ENCODE results near the gene SLC16A5. TPM values are rescaled to one million over a fixed set of nuclear protein-coding genes. Genes with fewer than 3 reads are reported as not detected.

The SLC16A5 gene
- total and polyA plus RNA-seq, 2 donors from 2014 or later = 28.4 to 184 TPM

DNA sequence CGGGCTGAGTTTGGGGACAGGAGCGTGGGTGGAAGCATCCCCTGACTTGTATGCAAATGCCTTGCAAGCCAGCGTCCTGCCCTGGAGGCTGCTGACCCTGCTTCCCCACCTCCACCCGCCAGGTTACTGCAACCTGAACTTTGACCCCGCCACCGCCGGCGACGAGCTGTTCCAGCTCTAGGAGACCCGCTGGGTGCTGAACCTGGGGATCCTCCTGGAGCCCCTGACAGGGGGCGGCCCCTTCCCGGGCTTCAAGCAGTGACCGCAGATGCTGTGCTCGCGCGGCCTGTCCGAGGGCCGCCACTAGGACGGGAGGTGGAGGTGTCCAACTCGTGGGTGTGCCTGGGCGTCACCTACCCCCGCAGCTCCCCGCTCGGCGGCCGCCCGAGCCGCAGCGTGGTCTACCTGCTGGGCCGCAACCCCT, 10.7 kb upstream of the SLC16A5 start:
- intact Hi-C loops (cut with DNase I) = no loop called here
- H3K36me3 ChIP-seq (ENCODE audit: control insufficient read depth in 2 of 3, insufficient read depth in 3 of 3, low read length in 3 of 3) = no peaks in the 10 kb centered on the region
- no peaks in the 10 kb centered on the region for H3K9me3 ChIP-seq (ENCODE audit: control insufficient read depth in 2 of 3, insufficient read depth in 1 of 3, low read length in 3 of 3)
- H3K27me3 ChIP-seq (ENCODE audit: control insufficient read depth, insufficient read depth, low read length) = no peaks in the 10 kb centered on the region
- H3K4me1 ChIP-seq (ENCODE audit: control insufficient read depth in 2 of 3, insufficient read depth in 2 of 3, low read depth in 1 of 3, low read length in 3 of 3) = peaks cover 0 to 39% (median 20%) of the 10 kb centered on the region in 3 donors
- H3K4me3 ChIP-seq (ENCODE audit: low read length in 3 of 3) = peak overlapping the region in 2 of 3 donors; percentile 40 to 43
- no peak for FAIRE-seq
- peak in 2 of 5 donors; percentile 77 to 79 for DNase-seq
- TF ChIP-seq, protein P1, sequence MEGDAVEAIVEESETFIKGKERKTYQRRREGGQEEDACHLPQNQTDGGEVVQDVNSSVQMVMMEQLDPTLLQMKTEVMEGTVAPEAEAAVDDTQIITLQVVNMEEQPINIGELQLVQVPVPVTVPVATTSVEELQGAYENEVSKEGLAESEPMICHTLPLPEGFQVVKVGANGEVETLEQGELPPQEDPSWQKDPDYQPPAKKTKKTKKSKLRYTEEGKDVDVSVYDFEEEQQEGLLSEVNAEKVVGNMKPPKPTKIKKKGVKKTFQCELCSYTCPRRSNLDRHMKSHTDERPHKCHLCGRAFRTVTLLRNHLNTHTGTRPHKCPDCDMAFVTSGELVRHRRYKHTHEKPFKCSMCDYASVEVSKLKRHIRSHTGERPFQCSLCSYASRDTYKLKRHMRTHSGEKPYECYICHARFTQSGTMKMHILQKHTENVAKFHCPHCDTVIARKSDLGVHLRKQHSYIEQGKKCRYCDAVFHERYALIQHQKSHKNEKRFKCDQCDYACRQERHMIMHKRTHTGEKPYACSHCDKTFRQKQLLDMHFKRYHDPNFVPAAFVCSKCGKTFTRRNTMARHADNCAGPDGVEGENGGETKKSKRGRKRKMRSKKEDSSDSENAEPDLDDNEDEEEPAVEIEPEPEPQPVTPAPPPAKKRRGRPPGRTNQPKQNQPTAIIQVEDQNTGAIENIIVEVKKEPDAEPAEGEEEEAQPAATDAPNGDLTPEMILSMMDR (IDR thresholded peaks at IDR 0.05; ENCODE audit: borderline replicate concordance, extremely low read depth, insufficient read depth) = no peak
- H3K27ac ChIP-seq (ENCODE audit: low read depth in 2 of 2, low read length in 2 of 2) = peak overlapping the region; percentile 84 to 95
- H3K9ac ChIP-seq (ENCODE audit: low read length in 3 of 3) = peak overlapping the region in 1 of 3 donors; percentile 81

DNA sequence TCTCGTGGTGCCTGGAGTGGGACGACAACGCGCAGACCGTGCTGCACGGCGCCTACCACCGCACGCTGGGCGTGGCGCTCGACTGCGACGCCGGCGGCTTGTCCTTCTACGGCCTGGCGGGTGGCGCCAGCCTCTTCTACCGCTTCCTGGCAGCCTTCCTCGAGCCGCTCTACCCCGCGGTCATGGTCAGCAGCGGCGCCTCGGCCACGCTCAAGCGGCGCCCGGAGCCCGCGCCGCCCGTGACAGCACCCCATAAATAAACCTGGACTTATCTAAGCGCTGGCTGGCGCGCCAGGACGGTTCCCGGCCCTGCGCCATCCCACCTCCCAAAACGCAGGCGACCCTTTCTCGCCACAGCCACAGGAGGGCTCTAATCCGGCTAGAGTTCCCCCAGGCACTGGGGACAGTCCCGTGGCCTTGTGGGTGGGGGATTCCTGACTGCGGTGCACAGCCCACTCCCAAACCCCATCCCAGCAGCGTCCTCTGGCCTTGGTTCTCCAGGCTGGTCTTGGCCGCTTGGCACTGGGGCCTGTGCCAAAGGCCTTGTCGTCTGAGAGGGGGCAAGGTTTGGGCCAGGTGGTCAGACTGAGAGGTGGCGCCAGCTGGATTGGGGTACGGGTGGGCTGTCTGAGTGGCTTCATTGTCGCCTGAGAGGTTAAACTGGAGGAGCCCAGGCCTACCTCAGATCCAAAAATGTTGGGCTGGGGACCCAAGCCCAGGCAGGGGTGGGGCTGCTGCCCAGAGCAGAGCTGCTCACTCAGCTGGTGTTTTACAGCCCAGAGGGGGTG, 10.1 kb upstream of the SLC16A5 start:
- H3K27ac ChIP-seq (ENCODE audit: low read depth in 2 of 2, low read length in 2 of 2) = peak overlapping the region; percentile 84 to 95
- H3K4me1 ChIP-seq (ENCODE audit: control insufficient read depth in 2 of 3, insufficient read depth in 2 of 3, low read depth in 1 of 3, low read length in 3 of 3) = peaks cover 0 to 41% (median 20%) of the 10 kb centered on the region in 3 donors
- H3K27me3 ChIP-seq (ENCODE audit: control insufficient read depth, insufficient read depth, low read length) = no peaks in the 10 kb centered on the region
- H3K36me3 ChIP-seq (ENCODE audit: control insufficient read depth in 2 of 3, insufficient read depth in 3 of 3, low read length in 3 of 3) = no peaks in the 10 kb centered on the region
- peak overlapping the region in 1 of 3 donors; percentile 81 for H3K9ac ChIP-seq (ENCODE audit: low read length in 3 of 3)
- DNase-seq = peak; percentile 66 to 92 (median 72)
- FAIRE-seq = no peak
- intact Hi-C loops (cut with DNase I) = no loop called here
- peak overlapping the region in 2 of 3 donors; percentile 40 to 43 for H3K4me3 ChIP-seq (ENCODE audit: low read length in 3 of 3)
- no peaks in the 10 kb centered on the region for H3K9me3 ChIP-seq (ENCODE audit: control insufficient read depth in 2 of 3, insufficient read depth in 1 of 3, low read length in 3 of 3)
- TF ChIP-seq, protein P1 (IDR thresholded peaks at IDR 0.05; ENCODE audit: borderline replicate concordance, extremely low read depth, insufficient read depth) = peak; percentile 12

DNA sequence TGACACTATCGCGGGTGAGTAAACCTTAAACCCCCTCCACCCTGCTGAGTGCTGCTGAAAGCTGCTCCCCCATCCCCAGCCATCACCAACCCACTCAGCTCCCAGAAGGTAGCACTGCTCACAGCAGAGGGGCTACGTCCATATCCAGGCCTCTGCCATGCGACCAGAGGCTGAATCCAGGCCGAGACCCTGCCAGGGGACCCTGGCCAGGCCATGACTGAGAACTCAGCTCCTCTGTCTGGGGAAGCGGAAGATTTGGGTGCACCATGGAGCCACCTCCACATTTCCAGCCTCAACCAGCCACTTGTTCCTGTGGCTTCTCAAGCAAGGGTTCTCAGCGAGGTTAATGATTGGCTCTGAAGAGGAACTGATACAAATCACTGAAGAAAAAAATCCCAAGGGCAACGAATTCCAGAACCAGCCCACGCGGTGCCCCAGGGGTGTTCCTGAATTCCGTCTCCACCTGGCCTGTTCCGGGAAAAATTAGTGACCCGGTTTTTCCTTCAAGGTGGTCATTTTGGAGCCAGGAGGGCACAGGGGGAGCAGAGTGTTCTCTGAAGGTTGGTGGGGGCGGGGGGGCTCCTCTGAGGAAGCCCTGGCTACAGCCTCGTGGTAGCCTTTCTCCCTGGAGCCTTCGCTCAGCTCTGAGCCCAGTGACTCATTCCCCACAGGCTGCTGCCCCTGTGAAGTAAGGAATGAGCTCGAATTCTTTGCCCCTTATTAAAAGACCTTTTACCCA, 9.3 kb upstream of the SLC16A5 start:
- Histone ChIP-seq H3K4me3 (ENCODE audit: low read length in 3 of 3) (peak overlapping the region in 1 of 3 donors; percentile 43), H3K4me1 (ENCODE audit: control insufficient read depth in 2 of 3, insufficient read depth in 2 of 3, low read depth in 1 of 3, low read length in 3 of 3) (peaks cover 0 to 40% (median 20%) of the 10 kb centered on the region in 3 donors), H3K9me3 (ENCODE audit: control insufficient read depth in 2 of 3, insufficient read depth in 1 of 3, low read length in 3 of 3) (no peaks in the 10 kb centered on the region), H3K27ac (ENCODE audit: low read depth in 2 of 2, low read length in 2 of 2) (peak overlapping the region; percentile 85 to 95), H3K36me3 (ENCODE audit: control insufficient read depth in 2 of 3, insufficient read depth in 3 of 3, low read length in 3 of 3) (no peaks in the 10 kb centered on the region), H3K27me3 (ENCODE audit: control insufficient read depth, insufficient read depth, low read length) (no peaks in the 10 kb centered on the region), H3K9ac (ENCODE audit: low read length in 3 of 3) (peak overlapping the region in 1 of 3 donors; percentile 81)
- DNase-seq = peak; percentile 60 to 95 (median 86)
- no peak for FAIRE-seq
- intact Hi-C loops (cut with DNase I) = no loop called here
- TF ChIP-seq, protein P1 (IDR thresholded peaks at IDR 0.05; ENCODE audit: borderline replicate concordance, extremely low read depth, insufficient read depth) = no peak
